Measurements from ENCODE around the gene APBB2. TPM values are rescaled to one million over a fixed set of nuclear protein-coding genes. Genes with fewer than 3 reads are reported as not detected.

APBB2 gene
- 82.9 TPM for total RNA-seq

GRCh38 chr4:41214136-41214824 is at the start of gene APBB2:
Gene APBB2, minus strand, starts transcription at chr4:41214542. Its CDS starts 181,288 bp downstream, at chr4:41033254.
- DNase-seq, result peak; percentile 96

DNA sequence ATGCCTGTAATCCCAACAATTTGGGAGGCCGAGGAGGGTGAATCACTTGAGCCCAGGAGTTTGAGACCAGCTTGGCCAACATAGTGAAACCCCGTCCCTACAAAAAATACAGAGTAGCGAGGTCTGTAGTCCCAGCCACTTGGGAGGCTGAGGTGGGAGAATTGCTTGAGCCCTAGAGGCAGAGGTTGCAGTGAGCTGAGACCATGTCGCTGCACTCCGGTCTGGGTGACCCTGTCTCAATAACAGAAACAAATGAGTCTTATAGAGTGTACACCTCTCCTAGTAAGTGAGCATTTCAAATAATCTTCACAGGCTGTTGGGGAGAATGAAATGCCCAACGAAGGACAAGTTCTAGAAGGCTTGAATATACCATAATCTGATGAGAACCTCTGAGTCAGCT is 47.9 kb upstream of the APBB2 start:
- no peak for DNase-seq

DNA sequence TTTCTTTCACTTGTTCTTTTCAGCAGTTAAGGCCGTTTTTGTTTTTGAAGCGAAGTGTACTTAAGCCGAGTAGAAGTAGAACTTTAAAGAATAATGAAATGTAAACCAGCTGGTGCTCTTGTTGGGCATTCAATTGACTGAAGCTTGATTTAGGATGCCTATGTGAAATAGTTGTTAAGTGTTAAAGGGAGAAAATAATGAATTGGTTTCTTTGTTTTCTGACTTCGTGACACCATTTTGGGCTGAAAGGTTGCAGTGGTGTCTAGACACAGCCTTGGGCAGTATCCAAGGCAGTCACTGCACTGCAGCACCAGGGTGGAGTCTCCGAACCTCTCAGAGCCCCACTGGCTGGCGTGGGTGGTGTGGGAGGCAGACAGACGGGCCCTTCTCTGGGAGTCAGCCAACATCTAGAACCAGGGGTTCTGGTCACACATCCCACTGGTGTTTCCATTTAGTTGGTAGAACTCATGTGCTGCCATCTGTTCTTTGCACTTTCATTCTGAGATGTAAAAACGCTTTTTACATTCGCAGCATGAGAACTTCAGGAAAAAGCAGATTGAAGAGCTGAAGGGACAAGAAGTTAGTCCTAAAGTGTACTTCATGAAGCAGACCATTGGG is 45.9 kb upstream of the APBB2 start:
- DNase-seq, result no peak

DNA sequence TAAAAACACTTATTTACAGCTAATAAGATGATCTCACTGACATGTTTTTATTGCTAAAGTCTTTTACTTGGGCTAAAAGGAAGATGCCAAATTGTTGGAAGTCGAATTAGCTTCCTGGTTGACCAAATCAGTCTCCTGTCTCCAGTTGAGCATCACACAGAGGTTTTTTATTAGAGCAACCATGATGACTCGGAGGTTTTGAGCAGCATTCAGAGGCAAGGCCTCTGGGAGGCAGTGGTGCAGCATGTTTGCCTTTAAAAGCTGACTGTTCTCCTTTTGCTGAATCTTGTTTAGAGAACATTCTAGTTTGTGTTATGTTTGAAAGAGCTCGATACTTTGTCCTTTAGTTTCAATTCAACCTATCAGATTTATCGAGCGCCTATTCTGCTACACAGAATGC is 44.4 kb upstream of the APBB2 start:
- peak; percentile 26 for DNase-seq

GRCh38 chr4:41257906-41258305 is 43.6 kb upstream of the APBB2 start:
- DNase-seq, result no peak

DNA sequence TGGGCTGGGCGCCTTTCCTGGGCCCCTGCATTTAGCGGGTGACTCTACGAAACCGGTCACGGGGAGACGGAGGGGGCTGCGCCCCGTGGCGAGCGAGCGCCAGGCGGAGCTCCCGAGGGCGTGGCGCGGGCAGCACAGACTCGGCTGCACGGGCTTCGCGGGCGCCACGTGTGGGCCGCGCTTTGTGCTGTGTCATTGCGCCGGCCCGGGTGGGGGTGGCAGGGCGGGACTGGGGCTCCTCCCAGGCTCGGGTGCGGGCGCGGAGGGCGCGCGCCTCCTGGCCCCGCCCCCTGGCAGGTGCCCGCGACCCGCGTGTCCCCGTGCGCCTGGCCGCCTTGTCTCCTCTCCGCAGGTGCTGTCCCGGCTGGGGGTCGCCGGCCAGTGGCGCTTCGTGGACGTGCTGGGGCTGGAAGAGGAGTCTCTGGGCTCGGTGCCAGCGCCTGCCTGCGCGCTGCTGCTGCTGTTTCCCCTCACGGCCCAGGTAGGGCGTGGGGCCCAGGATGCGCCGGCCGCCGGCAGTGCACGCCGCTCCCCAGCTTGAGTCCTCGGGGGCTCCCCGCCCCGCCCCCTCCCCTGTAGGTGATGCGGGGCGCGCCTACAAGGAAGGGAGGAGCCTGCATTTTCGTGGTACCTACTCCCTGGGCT is 43.0 kb upstream of the APBB2 start:
- DNase-seq, result no peak

GRCh38 chr4:41256740-41257256 is 42.5 kb upstream of the APBB2 start, which contains the start of gene UCHL1:
Gene UCHL1, plus strand, starts transcription at chr4:41256928. Its CDS starts 49 bp downstream, at chr4:41256977.
- DNase-seq, result no peak

- DNase-seq, result no peak
Measured at GRCh38 chr4:41256131-41256739, 41.9 kb upstream of the APBB2 start.

- DNase-seq, result no peak
Measured at GRCh38 chr4:41245983-41246382, 31.6 kb upstream of the APBB2 start.

DNA sequence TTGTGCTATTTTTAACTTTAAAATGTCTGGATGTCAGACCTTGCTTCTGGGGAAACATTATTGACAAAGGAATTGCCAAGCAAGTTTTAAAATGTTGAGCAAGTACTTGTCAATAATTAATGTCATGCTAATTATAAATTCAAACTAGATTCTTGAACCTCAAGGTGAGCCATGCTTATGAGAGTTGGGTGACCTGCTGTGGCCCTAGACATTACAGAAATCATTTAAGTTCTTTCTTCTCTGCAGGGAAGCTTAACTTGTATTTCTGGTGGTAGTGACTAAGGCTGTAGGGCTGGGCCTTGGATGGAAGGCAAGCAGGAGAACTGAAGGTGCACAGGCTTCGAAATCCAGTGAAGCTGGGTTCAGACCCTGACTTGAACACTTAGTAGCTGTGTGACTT is 27.6 kb upstream of the APBB2 start:
- no peak for DNase-seq

DNA sequence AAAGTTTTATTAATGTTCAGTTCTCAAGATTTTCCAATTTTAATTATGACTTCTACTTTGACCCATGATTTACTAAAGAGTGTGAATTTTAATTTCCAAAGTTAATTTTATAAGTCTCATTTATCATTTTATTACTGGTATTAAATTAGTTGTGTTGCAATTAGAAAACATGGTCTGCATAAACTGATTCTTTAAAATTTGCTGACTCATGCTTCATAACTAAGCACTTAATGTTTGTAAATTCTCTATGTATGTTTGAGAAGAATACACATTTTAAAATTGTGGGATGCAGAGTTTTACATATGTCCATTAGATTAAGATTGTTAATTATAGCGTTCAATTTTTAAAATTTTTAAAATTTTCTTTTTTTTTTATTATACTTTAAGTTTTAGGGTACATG is 22.2 kb upstream of the APBB2 start:
- no peak for DNase-seq

GRCh38 chr4:41236032-41236431 is 21.7 kb upstream of the APBB2 start:
- DNase-seq, result no peak

DNA sequence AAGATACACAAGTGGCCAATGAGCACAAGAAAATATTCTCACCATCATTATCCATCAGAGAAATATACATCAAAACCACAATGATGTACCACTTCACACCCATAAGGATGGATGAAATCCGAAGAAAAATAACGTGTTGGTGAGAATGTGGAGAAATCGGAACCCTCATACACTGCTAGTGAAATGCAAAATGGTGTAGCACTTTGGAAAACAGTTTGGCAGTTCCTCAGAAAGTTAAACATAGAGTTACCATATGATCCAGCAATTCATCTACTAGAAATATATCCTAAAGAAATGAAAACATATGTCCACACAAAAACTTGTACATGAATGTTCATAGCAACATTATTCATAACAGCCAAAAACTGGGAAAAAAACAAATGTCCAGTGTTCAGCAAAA is 18.5 kb upstream of the APBB2 start:
- DNase-seq, result no peak

DNA sequence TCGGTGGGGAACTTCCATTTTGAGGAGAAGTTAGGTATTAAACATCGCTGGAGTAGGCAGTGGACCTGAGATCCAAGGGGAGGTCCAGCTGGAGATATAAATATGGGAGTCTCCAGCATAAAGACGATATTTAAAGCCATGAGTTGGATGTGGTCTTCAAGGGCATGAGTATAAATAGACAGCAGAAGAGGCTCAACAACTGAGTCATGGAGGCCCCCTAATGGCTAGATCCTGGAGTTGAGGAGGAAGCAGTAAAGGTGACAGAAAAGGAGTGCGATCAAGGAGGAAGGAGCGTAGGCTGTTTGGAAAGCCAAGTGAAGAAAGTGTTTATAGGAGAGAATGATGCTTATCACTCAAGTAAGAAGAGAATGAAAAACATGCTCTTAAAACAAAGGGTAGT is 18.1 kb upstream of the APBB2 start:
- DNase-seq, result no peak

- DNase-seq, result no peak
Measured at GRCh38 chr4:41227902-41228301, 13.6 kb upstream of the APBB2 start.

DNA sequence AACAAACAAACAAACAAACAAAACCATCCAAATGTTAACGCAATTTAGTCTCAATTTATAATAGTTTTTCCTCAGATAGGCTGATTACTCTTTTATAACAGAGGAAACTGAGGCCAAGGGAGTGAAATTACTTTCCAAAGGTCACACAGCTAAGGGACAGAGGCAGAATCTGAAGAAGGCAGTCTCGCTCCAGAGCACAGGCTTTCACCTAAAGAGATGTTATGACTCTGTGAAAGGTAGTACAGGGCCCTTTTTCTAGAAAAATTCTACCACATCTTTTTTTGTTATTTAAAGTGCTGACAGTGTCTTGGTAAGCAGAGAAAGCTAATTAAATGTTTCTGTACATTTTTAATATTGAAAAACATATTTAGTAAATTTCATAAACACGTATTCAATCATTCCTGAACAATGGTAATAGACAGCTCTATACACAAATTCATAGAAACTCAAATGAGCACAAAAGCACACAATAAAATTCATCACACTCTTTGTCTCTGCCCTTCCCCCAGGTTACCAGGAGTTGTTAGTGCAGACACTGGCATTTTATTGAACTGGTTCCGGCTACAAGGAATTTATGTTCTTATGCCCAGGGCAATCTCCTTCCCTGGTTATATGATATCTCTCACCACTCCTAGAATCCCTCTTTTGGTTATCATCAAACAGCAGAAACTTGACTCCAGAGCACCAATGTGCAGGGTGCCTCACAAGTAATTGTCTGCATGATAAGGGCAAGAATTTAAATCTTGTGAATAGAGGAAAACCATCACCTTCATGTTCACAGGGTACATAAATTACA is 7.7 kb upstream of the APBB2 start:
- DNase-seq, result no peak

- no peak for DNase-seq
Measured at GRCh38 chr4:41219421-41219950, 5.1 kb upstream of the APBB2 start.

GRCh38 chr4:41218703-41219102 is 4.4 kb upstream of the APBB2 start:
- DNase-seq, result no peak

DNA sequence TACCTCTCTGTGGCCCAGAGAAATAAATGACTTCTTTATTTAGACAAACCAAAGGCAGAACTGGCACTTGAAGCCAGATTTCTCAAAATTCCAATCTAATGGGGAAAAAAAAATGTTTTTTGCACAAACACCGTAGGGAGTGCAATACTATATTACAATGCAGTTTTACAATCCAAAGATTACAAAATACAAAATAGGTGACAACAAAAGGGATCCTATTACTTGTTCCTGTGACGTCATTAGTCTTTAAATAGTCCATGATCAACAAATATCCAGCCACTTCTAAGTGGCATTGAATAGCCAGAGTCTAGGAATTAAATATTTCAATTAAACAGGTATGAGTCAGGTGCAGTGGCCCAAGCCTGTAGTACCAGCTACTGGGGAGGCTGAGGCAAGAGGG is 3.0 kb upstream of the APBB2 start:
- no peak for DNase-seq

- no peak for DNase-seq
Measured at GRCh38 chr4:41217020-41217333, 2.6 kb upstream of the APBB2 start.

DNA sequence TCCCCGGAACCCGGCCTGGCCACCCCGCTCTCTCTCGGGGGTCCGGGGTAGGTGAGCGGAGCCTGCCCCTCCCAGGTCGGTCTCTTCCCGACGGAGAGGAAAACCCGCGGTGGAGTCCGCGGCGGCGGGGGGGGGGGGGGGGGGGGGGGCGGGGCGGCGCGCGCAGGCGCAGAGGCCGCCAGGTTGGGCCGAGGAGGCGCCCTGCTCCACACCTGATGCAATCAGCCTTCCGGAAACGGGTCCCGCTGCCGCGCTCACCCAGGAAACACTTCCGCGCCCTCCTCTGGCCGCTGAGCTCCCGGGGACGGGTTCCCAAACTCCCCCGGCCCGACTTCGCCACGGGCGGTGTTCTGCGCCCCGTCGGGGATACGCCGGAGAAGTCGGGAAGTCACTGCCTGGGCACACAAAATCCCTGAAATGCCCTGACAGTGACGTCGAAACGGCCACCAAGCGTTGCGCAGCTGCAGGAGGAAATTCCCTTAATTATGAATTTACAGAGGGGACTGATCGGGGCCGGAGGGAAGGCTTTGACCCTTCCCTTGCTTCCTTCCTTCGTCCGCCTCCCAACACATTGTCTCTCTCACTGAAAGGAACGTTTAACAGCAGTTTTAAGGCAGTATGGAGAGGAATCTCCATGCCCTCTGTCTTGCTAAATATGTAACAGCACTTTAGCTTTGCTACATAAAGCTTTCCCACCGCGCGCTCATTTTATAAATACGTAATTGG is 2.1 kb upstream of the APBB2 start:
- peak; percentile 81 for DNase-seq

DNA sequence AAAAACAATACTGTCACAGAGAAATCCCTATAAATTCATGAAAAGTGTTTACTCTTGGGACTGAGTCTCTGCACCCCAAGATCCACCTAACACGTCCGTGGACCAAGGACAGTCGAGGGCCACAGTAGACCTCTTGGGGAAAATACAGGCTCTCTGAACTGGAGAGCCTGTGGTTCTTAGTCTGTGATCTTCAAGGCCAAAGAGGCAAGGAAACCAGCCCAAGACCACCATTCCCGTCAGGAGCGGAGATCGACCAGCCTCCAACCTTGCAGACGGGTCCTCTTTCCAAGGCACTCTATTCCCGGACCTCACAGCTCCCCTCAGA is 1.6 kb upstream of the APBB2 start:
- DNase-seq, result no peak
